Pons (tissue), 1 donor: ENCODE results near the gene MYMX.
A peak's percentile ranks its signal among the peaks of the same experiment; 100 is the strongest.

Experiments used
- DNase-seq: peaks from one replicate; pipeline ENCODE4 v3.0.0-alpha.2; 2016; ENCODE audit warnings: low spot score

Gene MYMX

GRCh38 chr6:44232676-44233566 lies 16.2 kb downstream of the MYMX start:
- no peak for DNase-seq

DNA sequence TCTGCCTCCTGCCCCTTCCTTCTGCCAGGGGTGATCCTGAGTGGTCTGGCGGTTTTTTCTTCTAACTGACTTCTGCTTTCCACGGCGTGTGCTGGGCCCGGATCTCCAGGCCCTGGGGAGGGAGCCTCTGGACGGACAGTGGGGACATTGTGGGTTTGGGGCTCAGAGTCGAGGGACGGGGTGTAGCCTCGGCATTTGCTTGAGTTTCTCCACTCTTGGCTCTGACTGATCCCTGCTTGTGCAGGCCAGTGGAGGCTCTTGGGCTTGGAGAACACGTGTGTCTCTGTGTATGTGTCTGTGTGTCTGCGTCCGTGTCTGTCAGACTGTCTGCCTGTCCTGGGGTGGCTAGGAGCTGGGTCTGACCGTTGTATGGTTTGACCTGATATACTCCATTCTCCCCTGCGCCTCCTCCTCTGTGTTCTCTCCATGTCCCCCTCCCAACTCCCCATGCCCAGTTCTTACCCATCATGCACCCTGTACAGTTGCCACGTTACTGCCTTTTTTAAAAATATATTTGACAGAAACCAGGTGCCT lies 16.9 kb downstream of the MYMX start:
- no peak for DNase-seq

DNA sequence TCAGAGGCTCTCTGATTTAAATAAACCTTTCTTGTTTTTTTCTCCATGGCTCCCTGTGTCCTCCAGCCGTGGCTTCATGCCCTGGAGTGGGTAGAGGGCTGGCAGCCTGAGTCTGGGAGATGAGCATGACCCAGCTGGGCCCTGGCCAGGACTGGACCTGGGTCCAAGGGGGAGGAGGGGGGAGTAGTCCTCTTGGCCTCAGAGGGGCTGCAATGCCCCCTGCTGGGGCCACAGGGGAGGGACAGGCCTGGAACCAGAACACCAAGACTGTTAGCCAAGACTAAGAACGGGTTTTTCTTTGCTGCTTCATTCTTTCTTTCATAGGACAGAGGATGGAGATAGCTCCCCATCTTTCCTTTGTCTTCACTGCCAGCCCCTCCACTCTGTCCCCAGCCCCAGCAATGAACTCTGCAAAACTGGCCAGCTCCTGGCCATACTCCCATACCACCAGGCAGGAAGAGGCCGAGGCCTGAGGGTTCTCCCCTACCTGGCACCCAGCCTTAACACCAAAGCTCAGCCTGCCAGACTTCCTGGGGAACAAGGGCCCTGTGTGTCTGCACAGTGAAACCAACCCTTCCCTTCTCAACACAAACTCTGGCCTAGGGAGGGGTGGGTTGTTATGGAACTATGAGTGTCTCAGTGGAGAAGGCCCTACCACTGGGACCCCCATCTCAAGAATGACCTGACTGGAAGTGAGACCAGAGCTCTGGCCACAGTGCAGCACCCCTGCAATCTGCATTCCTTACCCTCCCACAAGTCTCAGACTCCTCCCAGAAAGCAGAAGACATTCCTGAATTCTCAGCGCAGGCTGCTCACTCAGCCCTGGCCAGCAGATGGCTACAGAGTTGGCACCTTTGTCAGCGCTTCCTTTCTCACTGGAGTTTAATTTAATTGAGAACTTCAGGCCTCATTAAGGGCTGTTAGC lies 17.6 kb downstream of the MYMX start:
- peak; percentile 93 for DNase-seq

DNA sequence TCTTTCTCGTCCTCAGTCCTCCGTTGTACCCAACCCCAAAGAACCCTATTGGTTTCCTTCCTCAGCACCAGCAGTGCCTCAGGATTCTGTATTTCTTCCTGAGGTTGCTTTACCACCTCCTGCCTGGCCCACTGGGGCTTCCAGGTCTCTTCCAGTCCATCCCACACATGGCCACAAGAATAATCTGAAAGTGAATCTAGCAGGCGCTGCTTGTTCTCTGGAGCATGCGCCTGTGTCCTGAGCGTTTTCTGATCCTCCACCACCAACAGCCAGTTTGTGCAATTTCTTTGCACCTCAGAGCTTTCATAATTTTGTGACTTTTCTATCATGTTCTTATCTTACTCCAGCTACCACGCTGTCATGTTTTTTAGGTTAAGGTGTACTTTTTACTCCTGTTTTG lies 18.5 kb downstream of the MYMX start:
- no peak for DNase-seq

GRCh38 chr6:44235891-44236516 lies 19.3 kb downstream of the MYMX start:
- DNase-seq = no peak

DNA sequence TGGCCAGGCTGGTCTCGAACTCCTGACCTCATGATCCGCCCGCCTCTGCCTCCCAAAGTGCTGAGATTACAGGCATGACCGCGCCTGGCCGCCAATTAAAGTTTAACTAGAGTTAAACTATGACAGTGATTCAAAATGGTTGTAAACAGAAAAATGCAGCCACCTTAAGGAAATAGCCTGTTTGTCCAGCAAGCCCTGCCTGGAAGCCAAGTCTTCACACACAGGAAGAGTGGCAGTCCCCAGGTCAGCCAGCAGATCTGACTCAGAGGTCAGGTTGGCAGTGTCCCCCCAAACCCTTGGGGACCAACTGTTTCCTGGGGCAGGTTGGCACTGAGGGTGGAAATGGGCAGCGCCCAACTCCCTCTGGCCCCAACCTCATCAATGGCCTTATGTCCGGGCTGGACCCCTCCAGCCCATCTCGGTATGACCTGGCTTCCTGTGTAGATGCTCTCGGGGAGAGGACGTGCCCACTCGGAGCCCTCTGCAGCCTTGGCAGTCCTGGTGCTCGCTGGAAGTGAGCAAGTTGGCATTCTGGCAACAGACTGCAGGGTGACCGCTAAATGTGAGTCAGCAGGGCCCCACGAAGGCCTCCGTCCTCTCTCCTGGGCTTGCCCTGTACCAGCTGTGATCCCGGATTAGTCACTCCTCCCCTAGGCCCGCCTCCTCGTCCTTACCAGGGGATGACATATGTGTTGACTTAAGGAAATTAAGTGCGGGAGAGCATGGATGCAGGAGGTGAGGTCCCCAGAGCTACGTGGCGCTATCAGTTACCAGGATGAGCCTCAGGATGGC lies 20.5 kb downstream of the MYMX start:
- DNase-seq = peak; percentile 85

DNA sequence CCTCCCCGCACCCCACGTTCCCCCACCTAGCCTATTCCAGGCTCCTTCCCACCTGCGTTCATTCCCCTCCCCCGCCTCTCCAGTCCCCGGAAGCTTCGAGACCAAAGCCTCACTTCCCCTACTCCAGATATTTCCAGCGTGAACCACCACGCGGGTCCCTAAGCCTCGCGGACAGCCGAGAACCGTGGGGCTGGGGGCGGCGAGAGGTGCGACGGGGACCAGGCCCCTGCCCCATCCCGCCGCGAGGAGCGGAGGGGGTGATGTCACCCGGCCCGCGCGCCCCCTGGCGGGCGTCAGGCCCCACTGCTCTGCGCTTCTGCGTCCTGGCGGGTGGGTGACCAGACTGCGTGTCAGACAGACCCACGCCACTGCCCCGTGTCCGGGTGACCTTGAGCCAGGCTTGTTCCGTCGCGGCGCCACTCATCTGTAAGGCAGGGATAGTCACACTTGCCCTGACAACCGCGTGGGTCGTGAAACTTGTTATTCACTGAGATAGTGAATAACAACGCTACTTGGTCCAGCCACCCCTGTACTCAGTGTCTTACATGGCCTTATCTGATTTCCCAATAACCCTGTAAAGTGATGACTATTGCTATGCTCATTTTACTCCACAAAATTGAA lies 21.2 kb downstream of the MYMX start:
- peak; percentile 80 for DNase-seq

GRCh38 chr6:44238687-44239350 lies 22.1 kb downstream of the MYMX start:
- DNase-seq = no peak

GRCh38 chr6:44243345-44243744 lies 26.6 kb downstream of the MYMX start:
- no peak for DNase-seq

DNA sequence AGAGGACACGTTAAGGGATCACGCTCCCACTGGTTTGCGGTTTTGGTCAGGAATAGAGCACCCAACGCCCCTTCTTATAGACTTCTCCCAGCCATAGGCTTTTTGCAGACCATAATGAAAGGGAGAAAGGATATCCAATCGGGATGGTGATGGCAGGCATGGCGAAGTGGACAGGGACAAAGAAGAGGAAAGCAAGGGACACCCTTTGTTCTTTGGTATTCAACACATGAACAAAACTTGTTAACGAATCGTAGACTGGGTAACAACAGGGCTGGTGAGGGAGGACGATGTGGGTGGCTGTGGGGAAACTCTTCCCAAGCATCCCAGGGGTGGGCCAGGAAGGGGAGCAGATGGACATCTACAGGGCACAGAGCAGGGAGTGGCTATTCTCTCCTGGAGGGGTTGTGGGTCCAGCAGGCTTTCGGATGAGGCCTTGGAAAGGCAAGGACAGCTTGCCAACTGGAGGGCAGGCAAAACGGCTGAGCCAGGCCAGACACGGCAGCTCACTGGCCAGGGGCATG lies 28.7 kb downstream of the MYMX start:
- no peak for DNase-seq

DNA sequence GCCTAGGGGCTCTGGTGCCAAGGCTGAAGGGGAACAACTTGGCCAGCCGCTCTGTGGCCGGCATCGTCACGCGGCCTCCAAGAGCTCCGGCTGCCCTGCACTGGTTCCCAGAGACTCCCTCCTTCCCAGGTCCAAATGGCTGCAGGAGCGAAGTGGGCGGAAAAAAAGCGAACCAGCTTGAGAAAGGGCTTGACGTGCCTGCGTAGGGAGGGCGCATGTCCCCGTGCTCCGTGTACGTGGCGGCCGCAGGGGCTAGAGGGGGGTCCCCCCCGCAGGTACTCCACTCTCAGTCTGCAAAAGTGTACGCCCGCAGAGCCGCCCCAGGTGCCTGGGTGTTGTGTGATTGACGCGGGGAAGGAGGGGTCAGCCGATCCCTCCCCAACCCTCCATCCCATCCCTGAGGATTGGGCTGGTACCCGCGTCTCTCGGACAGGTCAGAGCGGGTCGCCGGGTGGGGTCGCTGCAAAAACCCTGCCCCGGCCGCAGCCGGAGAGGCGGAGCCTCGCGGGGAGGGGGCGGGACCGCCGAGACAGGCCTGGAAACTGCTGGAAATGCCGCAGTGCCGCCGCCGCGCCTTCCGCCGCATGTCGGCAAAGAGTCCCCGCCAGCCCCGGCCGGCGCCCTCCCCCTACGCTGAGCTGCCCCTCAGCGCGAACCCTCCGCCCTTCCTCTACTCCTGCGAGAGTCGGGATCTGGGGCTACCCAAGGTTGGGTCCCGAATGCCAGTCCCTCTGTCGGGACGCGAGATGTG lies 29.4 kb downstream of the MYMX start:
- DNase-seq = peak; percentile 75

- peak; percentile 97 for DNase-seq
Observed at GRCh38 chr6:44246663-44247337, 30.1 kb downstream of the MYMX start, which contains the start of gene HSP90AB1. HSP90AB1 (plus strand) TSS chr6:44247101; CDS start chr6:44248630, 1,529 bp downstream.

GRCh38 chr6:44247338-44248302 lies 30.9 kb downstream of the MYMX start:
- DNase-seq = peak; percentile 78

DNA sequence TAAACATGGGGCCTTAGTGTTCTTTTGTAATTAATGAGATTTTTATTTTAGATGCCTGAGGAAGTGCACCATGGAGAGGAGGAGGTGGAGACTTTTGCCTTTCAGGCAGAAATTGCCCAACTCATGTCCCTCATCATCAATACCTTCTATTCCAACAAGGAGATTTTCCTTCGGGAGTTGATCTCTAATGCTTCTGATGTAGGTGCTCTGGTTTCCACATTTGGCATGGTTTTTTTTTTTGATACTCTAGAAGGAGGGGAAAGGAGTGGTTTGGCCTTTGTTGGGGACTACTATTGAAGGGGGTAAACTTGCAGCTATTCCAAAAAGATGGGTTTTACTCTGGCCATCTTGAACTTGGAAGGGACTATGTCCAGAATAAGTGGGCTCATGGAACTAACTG lies 31.9 kb downstream of the MYMX start:
- DNase-seq = no peak

DNA sequence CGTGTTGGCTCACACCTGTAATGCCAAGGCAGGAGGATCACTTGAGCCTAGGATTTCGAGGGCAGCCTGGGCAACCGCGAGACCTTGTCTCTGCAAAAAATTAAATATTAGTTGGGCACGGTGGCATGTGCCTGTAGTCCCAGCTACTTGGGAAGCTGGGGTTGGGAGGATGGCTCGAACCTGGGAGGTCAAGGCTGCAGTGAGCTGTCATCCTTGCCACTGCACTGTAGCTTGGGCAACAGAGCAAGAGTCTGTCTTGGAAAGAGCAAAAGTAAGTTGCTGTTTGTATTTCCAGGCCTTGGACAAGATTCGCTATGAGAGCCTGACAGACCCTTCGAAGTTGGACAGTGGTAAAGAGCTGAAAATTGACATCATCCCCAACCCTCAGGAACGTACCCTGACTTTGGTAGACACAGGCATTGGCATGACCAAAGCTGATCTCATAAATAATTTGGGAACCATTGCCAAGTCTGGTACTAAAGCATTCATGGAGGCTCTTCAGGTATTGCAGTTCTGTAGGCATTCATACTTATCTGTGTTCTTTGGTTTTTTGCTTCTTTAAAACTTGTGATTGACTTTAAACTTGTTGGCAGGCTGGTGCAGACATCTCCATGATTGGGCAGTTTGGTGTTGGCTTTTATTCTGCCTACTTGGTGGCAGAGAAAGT lies 32.5 kb downstream of the MYMX start:
- DNase-seq = peak; percentile 38

DNA sequence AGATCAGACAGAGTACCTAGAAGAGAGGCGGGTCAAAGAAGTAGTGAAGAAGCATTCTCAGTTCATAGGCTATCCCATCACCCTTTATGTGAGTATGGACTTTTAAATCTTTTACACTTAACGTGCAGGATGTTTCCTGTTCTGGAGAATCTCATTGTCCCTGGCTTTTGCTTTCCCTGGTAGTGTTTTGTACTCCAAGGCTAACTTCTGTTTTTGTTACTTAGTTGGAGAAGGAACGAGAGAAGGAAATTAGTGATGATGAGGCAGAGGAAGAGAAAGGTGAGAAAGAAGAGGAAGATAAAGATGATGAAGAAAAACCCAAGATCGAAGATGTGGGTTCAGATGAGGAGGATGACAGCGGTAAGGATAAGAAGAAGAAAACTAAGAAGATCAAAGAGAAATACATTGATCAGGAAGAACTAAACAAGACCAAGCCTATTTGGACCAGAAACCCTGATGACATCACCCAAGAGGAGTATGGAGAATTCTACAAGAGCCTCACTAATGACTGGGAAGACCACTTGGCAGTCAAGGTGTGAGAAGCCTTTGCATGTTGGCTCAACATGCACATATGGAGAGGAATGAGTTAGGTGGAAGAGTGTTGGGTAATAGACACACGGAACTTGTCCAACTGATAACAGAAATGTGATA lies 33.5 kb downstream of the MYMX start:
- DNase-seq = peak; percentile 46
